CD4-positive, alpha-beta T cell (primary cell): ENCODE results near the gene TMPRSS9. TPM values are rescaled to one million over a fixed set of nuclear protein-coding genes. Genes with fewer than 3 reads are reported as not detected.

ENCODE experiments used
- ATAC-seq: fragments of 200-7000 bp; cut with Tn5 transposase; one replicate; pipeline ENCODE4 v1.10.0; 2022; ENCODE audit warnings: mild to moderate bottlenecking; ENCODE audit not compliant: poor library complexity
- CTCF ChIA-PET: fragments of 350-600 bp; sonication (Branson Sonifier 250); formaldehyde crosslinking; loops from one replicate; lab custom pipeline; 2021; ENCODE audit warnings: antibody characterized with exemption, inconsistent platforms; lab: Charles Lee
- POLR2A ChIA-PET: fragments of 350-600 bp; sonication (Branson Sonifier 250); formaldehyde crosslinking; loops from one replicate; lab custom pipeline; 2021; ENCODE audit warnings: antibody characterized with exemption, inconsistent platforms; lab: Charles Lee
- DNase-seq, 14 experiments: peaks; one replicate each; pipeline ENCODE4 v3.0.0-alpha.2; 2013 to 2020; ENCODE audit warnings: mixed read lengths in 2 of 14
- H3K27ac ChIP-seq, 2 donors: one replicate each; pipeline versions ENCODE4 v1.5.1 to v1.7.0; 2013; ENCODE audit warnings: low read length in 2 of 2, low read depth in 1 of 2, mild to moderate bottlenecking in 1 of 2
- H3K27me3 ChIP-seq, 2 experiments: 1 replicate in 1 of 2; 2 replicates in 1 of 2; pipeline versions ENCODE4 v1.6.1 to v1.7.0; 2013; ENCODE audit warnings: low read length in 2 of 2, control low read depth in 1 of 2, mild to moderate bottlenecking in 1 of 2, moderate library complexity in 1 of 2; ENCODE audit not compliant: insufficient read depth in 2 of 2, control insufficient read depth in 1 of 2
- H3K36me3 ChIP-seq: one replicate; pipeline ENCODE4 v1.6.1; 2013; ENCODE audit warnings: low read length, control low read depth; ENCODE audit not compliant: insufficient read depth
- H3K4me1 ChIP-seq: one replicate; pipeline ENCODE4 v1.6.1; 2013; ENCODE audit warnings: low read length, control low read depth; ENCODE audit not compliant: insufficient read depth
- H3K4me3 ChIP-seq: one replicate; pipeline ENCODE4 v1.5.1; 2013; ENCODE audit warnings: mild to moderate bottlenecking, low read length, moderate library complexity
- H3K9me3 ChIP-seq, 2 experiments: 1 replicate in 1 of 2; 2 replicates in 1 of 2; pipeline versions ENCODE4 v1.6.1 to v1.7.0; 2013; ENCODE audit warnings: low read length in 2 of 2, mild to moderate bottlenecking in 2 of 2, control low read depth in 1 of 2, moderate library complexity in 1 of 2; ENCODE audit not compliant: control insufficient read depth in 1 of 2, insufficient read depth in 1 of 2
- H3K27ac Mint-ChIP-seq: one replicate; pipeline ENCODE4 v1.8.0; 2020; ENCODE audit warnings: mixed read lengths
- H3K27me3 Mint-ChIP-seq: one replicate; pipeline ENCODE4 v1.8.0; 2021; ENCODE audit warnings: mixed read lengths
- H3K36me3 Mint-ChIP-seq: one replicate; pipeline ENCODE4 v1.8.0; 2021; ENCODE audit warnings: low read depth, mixed read lengths
- H3K4me1 Mint-ChIP-seq: one replicate; pipeline ENCODE4 v1.8.0; 2021; ENCODE audit warnings: low read depth, mixed read lengths
- H3K4me3 Mint-ChIP-seq: one replicate; pipeline ENCODE4 v1.8.0; 2020; ENCODE audit warnings: mild to moderate bottlenecking, mixed read lengths
- H3K9me3 Mint-ChIP-seq: one replicate; pipeline ENCODE4 v1.8.0; 2020; ENCODE audit warnings: mixed read lengths
- CTCF ChIP-seq: fragments of 200-600 bp; IDR thresholded peaks from one replicate; pipeline ENCODE4 v1.8.0; 2022; ENCODE audit warnings: antibody characterized with exemption, mild to moderate bottlenecking
- intact Hi-C, 2 experiments: fragments of 100-400 bp; cut with DNase I in 1 of 2; cut with micrococcal nuclease in 1 of 2; formaldehyde crosslinking; loops; one replicate each; pipeline versions ENCODE4 v1.15.1 to v1.9.0; 2023 to 2025; cut with DNase I, micrococcal nuclease
- total RNA-seq, 174 experiments: library from RNA in 2 of 174; stranded (reverse) in 2 of 174; gene quantifications; one replicate each; pipeline ENCODE4 v1.2.3 and lab custom pipeline; 2021 to 2026

Gene TMPRSS9
- total RNA-seq, 2 experiments from 2014 or later = not detected

DNA sequence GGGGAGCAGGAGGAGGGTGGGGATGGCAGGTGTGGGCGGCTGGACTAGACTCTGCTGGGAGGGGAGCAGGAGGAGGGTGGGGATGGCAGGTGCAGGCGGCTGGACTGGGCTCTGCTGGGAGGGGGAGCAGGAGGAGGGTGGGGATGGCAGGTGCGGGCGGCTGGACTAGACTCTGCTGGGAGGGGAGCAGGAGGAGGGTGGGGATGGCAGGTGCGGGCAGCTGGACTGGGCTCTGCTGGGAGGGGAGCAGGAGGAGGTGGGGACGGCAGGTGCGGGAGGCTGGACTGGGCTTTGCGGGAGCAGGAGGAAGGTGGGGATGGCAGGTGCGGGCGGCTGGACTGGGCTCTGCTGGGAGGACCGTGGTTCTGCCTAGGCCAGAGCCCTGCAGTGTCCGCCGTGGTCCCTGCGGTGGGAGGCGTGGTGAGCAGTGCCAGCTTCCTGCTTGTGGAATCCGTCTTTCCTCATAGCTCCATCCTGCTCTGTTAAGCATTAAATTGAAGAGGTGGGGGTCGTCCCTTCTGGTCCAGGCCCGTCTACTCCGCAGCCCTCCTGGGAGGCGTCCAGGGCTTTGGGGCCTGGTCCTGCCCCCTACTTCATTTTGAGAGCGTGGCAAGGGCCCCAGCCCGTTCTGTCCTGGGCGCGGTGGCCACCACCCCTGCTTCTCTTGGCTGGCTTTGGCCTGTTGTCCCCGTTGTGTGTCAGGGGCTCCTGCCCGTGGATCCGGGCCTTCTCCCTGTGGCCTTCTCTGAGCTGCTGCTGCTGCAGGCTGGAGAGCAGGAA lies 26.8 kb upstream of the TMPRSS9 start:
- H3K4me1 Mint-ChIP-seq = peaks cover 51% of the 10 kb centered on the region
- intact Hi-C loops = no loop called here
- Histone ChIP-seq H3K4me1 (peaks cover 52% of the 10 kb centered on the region), H3K27ac (peak overlapping the region in 1 of 2 donors; percentile 65), H3K27me3 (no peaks in the 10 kb centered on the region), H3K4me3 (no peak overlapping the region), H3K36me3 (peaks cover 5% of the 10 kb centered on the region), H3K9me3 (peaks cover 0 to 6% of the 10 kb centered on the region in 2 experiments)
- H3K27ac Mint-ChIP-seq = peak overlapping the region; percentile 51
- no peaks in the 10 kb centered on the region for H3K9me3 Mint-ChIP-seq
- DNase-seq = no peak
- H3K27me3 Mint-ChIP-seq = no peaks in the 10 kb centered on the region
- CTCF ChIA-PET = no interaction called here
- no peak for TF ChIP-seq CTCF
- no peak for ATAC-seq
- POLR2A ChIA-PET = interaction anchor here (1.3 to 1.4 kb wide), 3 partner anchors 61 to 124 kb away, joined by 3 to 5 read pairs (median 4); partner anchors contain the start of gene LMNB2
- H3K4me3 Mint-ChIP-seq = peak overlapping the region; percentile 30
- H3K36me3 Mint-ChIP-seq = peaks cover 27% of the 10 kb centered on the region

GRCh38 chr19:2333807-2334211 lies 26.3 kb upstream of the TMPRSS9 start:
- intact Hi-C loops = no loop called here
- Mint-ChIP-seq H3K36me3 (peaks cover 24% of the 10 kb centered on the region), H3K27me3 (no peaks in the 10 kb centered on the region), H3K9me3 (no peaks in the 10 kb centered on the region), H3K4me3 (peak overlapping the region; percentile 30), H3K27ac (peak overlapping the region; percentile 51), H3K4me1 (peaks cover 47% of the 10 kb centered on the region)
- Histone ChIP-seq H3K27ac (peak overlapping the region in 1 of 2 donors; percentile 65), H3K4me1 (peaks cover 51% of the 10 kb centered on the region), H3K4me3 (no peak overlapping the region), H3K27me3 (no peaks in the 10 kb centered on the region), H3K9me3 (peaks cover 0 to 6% of the 10 kb centered on the region in 2 experiments), H3K36me3 (peaks cover 7% of the 10 kb centered on the region)
- no peak for TF ChIP-seq CTCF
- ATAC-seq (no peak), DNase-seq (no peak)
- POLR2A ChIA-PET = no interaction called here
- CTCF ChIA-PET = no interaction called here

- H3K36me3 ChIP-seq = peaks cover 7% of the 10 kb centered on the region
- no peaks in the 10 kb centered on the region for H3K9me3 Mint-ChIP-seq
- peak overlapping the region; percentile 60 for H3K4me3 Mint-ChIP-seq
- H3K4me3 ChIP-seq = no peak overlapping the region
- ChIA-PET CTCF (no interaction called here), POLR2A (no interaction called here)
- peaks cover 19% of the 10 kb centered on the region for H3K36me3 Mint-ChIP-seq
- no peak overlapping the region for H3K27ac ChIP-seq
- peaks cover 0 to 6% of the 10 kb centered on the region in 2 experiments for H3K9me3 ChIP-seq
- ATAC-seq (no peak), DNase-seq (no peak)
- peak overlapping the region; percentile 51 for H3K27ac Mint-ChIP-seq
- H3K27me3 Mint-ChIP-seq = no peaks in the 10 kb centered on the region
- H3K4me1 ChIP-seq = peaks cover 45% of the 10 kb centered on the region
- no peaks in the 10 kb centered on the region for H3K27me3 ChIP-seq
- intact Hi-C loops = no loop called here
- peaks cover 42% of the 10 kb centered on the region for H3K4me1 Mint-ChIP-seq
- no peak for TF ChIP-seq CTCF
Observed at GRCh38 chr19:2334426-2334825, 25.6 kb upstream of the TMPRSS9 start.
